LNCAP (cell line): ENCODE results near the gene ATP5F1E.

Experiments
- TF ChIP-seq, protein P1 (sequence below): fragments of 450-650 bp; IDR thresholded peaks from 2 replicates; pipeline ENCODE4 v1.5.1; 2017; ENCODE audit warnings: mild to moderate bottlenecking

Gene ATP5F1E

DNA sequence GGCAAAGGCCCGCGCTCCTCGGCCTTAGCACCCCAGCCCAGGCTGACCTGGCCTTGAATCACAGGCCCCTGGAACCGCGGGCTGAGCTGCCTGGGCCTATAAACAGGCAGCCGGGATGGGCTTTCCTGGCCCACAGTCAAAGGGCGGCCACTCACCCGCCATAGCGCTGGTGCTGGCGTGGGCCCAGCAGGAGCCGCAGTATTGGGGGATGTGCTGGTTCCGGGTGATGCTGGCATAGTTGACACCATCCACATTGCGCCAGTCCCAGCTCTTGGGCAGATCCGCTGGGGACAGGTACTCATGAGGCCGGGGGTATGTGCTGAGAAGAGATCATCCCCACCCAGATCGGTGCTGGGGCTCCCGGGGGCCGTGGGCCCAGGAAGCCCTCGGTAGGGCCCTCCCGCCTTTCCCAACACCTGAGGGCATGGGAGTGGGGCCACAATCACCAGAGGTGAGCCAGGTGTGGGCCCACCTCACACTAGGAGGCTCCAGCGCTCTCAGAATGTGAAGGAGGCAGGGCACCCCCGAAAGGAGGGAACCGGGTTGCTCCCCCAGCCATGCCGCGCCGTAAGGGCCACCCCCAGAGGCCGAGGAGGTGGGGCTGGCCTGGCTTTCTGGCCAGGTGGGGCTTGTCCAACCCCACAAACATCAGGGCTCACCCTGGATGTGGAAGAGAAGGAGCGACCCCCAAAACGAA lies 25.8 kb downstream of the ATP5F1E start:
- TF ChIP-seq, protein P1, sequence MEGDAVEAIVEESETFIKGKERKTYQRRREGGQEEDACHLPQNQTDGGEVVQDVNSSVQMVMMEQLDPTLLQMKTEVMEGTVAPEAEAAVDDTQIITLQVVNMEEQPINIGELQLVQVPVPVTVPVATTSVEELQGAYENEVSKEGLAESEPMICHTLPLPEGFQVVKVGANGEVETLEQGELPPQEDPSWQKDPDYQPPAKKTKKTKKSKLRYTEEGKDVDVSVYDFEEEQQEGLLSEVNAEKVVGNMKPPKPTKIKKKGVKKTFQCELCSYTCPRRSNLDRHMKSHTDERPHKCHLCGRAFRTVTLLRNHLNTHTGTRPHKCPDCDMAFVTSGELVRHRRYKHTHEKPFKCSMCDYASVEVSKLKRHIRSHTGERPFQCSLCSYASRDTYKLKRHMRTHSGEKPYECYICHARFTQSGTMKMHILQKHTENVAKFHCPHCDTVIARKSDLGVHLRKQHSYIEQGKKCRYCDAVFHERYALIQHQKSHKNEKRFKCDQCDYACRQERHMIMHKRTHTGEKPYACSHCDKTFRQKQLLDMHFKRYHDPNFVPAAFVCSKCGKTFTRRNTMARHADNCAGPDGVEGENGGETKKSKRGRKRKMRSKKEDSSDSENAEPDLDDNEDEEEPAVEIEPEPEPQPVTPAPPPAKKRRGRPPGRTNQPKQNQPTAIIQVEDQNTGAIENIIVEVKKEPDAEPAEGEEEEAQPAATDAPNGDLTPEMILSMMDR: no peak

DNA sequence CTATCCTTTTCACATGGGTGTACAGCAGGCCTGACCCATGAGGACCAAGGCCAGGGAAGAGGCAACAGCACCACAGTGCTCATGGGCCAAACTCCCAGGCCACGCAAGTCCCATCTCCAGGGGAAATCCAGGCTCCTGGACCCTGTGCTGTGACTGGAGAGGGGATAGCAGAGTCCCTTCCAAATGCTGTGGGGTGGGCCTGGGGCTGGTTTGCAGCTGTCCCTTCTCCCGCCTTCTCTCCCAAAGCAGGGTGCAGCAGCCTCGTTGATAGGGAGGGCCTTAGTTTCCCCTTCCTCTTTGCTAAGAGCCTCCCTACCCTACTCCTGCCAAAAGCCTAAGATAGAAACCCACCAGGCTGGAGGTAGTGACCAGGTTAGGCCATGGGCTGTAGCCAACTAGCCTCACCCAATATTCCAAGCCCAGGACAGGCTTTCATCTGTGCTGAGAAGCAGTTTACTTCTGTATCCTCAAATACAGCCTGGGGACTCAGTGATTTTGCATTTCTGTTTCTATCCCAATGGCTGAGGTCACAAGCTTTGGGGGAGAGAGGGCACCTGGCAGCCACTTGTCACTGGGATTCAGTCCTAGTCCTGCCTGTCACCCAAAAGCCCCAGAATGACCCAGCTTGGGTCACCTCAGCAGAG lies 26.5 kb downstream of the ATP5F1E start:
- TF ChIP-seq, protein P1: no peak

DNA sequence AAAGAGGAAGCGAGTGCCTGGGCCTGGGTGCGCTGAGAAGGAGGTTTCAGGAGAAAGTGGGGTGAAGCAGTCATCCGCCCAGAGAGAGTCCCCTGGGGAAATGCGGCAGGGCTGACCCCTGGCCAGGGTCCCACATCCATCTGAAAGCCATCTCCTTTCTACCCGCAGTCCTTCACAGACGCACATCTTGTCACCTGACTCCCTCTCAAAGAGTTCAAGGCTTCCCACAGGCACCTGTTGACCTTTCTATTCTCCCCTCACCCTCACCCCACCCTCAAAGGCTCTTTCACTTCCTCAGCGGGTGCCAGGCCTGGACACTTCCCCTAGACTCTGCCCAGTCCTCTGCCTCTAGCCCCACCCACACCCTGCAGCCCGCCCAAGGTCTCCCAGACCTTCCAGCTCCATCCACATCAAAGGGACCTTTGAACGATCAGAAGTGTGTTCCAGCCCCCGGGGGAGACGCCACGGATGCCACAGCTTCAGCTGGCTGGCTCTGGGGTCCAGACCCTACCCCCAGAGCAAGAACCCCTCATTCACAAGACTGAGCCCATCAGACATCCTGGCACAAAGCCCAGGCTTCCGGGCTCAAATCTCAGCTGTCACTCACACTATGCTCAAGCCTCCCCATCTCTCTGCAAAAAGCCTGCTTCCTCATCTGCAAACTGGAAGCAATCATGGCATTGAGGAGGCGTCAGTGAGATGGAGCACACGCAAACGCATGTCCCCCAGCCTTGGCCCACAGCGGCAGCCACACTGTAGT lies 27.2 kb downstream of the ATP5F1E start:
- TF ChIP-seq, protein P1: no peak

DNA sequence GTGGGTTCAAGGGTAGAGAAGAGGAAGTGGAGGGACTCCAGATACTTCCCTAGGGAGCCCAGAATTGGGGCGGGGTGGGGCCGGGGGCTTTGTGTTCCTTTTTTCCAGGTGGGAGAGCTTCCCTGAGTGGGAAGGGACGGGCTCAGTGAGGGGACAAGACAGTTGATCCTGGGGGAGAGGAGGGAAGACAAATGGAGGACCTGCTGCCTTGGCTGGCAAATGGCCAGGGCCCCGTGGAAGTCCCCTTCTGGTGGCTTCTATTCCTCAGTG lies 27.7 kb downstream of the ATP5F1E start:
- TF ChIP-seq, protein P1: no peak

DNA sequence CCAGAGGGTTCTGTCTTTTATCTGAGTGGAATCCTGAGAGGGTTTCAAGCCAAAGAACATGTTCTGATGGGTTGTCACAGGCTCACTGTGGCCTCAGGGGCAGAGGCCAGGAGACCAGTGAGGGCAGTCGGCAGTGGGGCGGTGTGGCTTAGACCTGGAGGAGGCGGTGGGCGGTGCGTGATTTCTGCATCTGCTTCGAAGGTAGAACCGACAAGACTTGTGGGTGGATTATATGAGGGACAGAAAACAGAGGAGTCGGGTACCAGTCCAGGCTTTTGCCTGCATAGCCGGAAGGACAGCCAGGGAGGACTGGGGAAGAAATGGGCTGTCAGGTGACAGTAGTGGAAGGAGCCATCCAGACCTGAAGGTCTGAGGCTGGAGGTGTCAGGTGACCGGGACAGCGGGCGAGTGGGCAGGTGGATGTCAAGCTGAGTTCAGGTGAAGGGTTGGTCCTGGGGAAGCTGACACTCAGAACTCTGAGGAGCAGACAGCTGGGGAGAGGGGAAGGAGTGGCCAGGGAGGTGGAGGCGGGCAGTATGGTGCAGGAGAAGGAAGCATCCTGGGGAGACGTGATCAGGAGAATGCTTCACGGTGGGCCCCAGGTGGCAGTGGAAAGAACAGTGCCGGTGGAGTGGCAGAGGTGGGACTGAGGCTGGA lies 28.2 kb downstream of the ATP5F1E start:
- TF ChIP-seq, protein P1: no peak

DNA sequence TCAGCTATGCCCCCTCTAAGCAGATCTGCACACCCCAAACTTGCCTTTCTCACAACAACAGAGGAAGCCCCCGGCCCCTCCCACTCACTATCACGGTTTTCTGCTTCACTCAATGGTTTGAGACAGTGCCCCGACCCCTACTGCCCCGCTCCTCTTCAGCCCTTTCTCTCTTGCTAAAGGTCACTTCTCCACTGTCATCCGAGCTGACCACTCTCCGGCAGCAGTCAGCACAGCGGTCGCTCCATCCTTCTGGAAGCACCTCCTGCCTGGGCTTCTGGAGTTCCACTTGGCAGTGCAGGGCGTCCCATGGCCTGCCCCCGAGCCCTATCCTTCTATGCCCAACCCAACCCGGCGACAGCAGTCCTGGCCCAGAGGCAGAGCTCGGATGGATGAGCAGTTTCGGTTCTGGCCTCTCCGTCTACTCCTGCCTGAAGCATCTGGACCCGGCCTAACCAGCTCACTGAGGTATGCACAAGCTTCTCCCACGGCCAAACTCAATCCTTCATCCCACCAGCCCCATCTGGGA lies 29.2 kb downstream of the ATP5F1E start:
- TF ChIP-seq, protein P1: no peak

DNA sequence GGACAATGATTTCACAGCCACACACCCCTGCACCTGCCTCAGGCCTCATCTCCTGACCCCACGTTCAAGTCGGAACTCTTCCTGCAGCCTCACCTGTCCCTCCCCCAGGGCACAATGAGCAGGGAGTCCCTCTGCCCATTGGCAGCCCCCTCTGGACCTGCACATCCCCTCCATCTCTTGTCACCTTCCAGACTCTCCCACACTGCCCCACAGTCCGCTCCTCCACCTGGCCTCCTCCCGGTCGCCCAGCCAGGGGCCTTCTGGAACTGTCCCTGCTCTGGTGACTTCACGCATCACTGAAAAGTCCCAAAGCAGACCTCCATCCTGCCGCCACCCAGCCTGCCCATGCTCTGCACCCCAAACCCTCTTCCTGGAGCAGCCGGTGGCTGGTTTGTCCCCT lies 29.7 kb downstream of the ATP5F1E start:
- TF ChIP-seq, protein P1: no peak
